ENCODE measurements around the gene PRPF19.

Gene PRPF19

DNA sequence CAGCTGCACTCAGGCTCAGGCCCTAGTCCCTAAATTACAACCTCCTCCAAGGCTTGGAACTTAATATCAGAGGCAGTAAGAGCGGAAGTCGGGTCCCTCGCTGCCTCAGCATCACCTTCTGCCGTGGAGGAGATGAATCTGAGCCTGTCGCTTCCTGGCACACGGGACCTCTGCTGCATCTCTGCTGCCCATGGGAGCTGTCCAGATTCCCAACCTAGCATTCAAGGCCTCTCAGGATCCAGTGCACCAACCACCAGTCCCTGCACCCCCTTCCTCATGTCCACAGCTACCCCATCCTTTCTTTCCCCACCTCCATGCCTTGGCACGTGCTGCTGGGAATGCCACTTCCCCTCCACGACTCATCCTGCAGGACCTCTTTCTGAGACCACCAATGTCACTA is 48.1 kb downstream of the PRPF19 start:
- Mint-ChIP-seq H3K36me3 (no peaks in the 10 kb centered on the region), H3K4me3 (no peak overlapping the region), H3K9me3 (no peaks in the 10 kb centered on the region), H3K4me1 (peaks cover 20% of the 10 kb centered on the region), H3K27ac (peak overlapping the region; percentile 62)
- DNase-seq (ENCODE audit: low spot score in 2 of 2) = no peak
- ATAC-seq = no peak

DNA sequence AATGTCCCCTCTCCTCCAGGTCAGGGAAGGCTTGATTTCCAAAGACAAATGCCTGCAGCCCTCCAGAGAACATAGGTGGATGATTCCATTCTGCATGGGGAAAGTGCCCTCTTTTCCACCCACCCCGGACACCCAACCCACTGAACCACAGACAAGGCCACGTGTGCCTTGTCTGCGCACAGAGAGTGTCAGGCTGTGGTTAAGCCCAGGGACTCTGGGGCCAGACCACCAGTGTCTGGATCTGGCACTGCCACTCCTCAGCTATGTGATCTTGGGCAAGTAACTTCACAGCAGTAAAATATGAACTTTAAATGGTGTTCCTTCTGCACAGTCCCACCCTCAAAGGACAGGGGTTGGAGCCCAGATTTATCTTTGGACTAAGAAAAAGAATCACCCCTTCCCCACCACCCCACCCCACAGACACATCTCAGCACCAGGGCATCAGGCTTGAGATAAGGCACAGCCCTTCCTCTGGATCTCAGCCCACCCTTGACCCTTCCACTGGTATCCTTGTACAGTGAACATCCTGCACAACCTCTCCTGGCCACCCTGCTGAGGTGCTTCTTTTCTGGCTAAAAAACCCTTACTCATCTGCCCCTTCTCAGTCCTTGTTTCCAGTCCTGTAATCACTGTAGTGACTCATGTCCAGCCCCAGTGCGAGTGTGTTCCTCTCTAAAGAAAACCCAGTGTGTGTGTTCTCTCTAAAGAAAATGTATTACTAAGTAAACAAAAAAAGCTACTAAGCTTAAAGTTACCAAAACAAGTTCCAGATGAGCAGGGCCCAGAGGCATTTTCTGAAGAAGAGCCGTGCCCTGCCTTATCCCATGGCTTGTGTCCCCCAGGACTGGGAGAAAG is 48.8 kb downstream of the PRPF19 start:
- H3K36me3 Mint-ChIP-seq = no peaks in the 10 kb centered on the region
- ATAC-seq (peak; percentile 72), DNase-seq (ENCODE audit: low spot score in 2 of 2) (no peak)
- H3K4me1 Mint-ChIP-seq = peaks cover 20% of the 10 kb centered on the region
- H3K27ac Mint-ChIP-seq = peak overlapping the region; percentile 62
- H3K4me3 Mint-ChIP-seq = no peak overlapping the region
- no peaks in the 10 kb centered on the region for H3K9me3 Mint-ChIP-seq

DNA sequence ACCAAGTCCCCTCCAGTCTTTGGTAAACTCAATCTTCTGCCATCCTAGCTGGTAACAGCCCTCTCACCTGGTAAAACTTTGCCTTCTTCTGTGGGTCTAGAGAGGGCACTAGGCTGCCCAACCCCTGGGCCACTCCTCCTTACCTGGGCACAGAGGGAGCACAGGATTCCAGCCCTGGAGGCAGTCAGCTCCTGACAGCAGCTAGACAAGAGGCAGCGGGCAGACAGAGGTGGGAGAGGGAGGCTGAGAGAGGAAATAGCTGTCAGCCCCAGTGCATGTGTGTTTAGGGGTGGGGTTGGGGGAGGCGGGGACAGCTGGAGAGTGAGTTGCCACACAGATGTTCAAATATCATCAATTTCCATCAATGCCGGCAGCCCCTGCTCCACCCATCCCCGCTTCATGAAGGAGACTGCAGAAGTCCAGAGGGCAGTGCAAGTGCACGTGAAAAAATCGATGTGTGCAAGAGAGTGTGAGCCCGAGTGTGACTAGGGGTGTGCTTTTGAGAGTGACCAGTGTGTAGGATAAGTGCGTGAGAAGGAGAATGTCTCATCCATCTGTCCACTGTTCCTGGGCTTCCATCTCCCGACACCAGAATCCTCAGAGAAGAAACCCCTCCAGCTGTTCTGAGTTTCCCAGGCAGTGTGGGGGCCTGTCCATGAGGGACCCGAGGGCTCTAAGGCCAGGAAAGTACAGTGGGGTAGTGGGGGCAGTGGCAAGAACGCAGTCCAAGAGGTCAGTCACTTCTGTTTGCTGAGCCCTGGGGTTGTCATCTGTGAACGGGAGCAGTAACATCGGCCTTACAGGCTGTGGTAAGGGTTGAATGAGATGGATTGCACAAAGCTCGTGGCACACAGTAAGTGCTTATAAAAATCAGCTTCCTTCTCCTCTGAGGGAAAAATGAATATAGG is 50.4 kb downstream of the PRPF19 start, which contains the start of gene PTGDR2:
Gene PTGDR2 (minus strand): TSS at position 225 of the 908 bp plus-strand sequence. CDS start 2,228 bp downstream, outside the sequence.
- DNase-seq (ENCODE audit: low spot score in 2 of 2) (no peak), ATAC-seq (no peak)
- Mint-ChIP-seq H3K9me3 (no peaks in the 10 kb centered on the region), H3K4me3 (no peak within 1 kb of the TSS), H3K27ac (no peak within 1 kb of the TSS), H3K36me3 (peaks cover 13% of the 10 kb centered on the region), H3K4me1 (peaks cover 20% of the 10 kb centered on the region)

DNA sequence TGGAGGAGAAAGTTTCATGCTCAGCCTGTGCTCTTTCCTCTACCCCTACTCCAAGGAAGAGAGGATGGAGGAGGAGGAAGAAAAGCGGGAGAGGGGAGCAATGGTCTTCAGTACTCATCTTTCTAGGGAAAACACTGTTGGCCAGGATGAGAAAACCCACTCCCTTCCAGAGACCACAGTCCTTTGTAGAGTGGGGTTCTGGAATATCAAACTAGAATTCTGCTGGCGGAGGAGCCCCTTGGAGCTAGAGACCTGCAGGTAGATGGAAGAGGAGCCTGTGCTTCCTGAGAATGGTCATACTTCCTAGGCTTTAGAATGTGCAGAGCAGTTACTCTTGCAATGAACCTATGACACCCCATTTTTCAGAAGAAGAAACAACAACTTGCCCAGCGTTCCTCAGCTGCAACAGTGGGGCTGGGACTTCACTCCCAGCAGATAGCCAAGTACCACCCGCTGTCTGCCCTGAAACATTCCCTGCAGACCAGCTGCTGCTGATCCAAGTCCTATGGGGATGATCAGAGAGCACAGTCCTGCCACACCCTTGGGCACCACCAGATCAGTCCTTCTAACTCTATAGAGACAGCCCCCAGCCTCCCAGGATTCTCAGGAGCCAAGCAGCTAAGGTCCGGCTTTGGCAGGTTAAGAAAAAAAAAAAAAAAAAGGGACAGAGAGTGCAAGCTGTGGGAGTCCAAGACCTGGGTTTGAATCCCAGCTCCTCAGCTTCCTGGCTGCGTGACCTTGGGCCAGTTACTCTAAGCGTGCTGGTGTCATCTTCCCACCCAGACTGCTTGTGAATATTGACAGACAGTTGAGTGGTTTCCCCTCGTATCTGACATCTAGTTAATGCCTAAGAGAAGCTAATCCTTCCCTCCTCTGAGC is 51.3 kb downstream of the PRPF19 start:
- Mint-ChIP-seq H3K36me3 (peaks cover 22% of the 10 kb centered on the region), H3K9me3 (no peaks in the 10 kb centered on the region), H3K27ac (no peak overlapping the region), H3K4me3 (no peak overlapping the region), H3K4me1 (peaks cover 20% of the 10 kb centered on the region)
- no peak for DNase-seq (ENCODE audit: low spot score in 2 of 2)
- ATAC-seq = no peak

DNA sequence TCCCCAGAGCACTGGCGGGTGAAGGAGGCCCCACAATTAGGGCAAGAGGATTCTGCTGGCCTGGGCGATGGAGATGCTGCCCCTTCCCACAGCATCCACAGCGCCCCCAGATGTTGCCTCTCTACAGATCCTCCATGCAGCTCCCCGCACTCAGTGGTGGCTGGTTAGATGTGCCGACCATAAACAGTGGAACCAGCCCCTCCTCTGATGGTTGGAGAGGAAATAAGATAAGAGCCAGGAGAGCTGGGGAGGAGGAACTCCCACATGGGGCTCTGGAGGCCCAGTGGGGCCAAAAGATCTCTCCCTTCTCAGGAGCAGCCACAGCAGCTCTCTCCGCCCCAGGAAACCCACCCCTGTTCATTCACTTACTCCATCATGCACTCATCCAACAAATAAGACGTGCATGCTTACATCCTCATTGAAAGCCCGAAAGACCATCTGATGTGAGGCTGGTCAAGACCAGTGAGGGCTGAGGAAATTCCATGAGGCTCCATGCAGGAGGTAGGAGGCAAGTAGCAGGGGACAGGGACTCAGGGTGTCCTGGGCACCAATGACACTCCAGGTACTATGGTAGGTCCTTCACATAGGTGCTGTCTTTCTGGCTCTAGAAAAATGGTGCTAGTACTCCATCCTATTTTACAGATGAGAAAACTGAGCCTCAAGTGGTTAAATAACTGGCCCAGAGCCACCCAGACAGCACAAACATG is 52.1 kb downstream of the PRPF19 start:
- peaks cover 19% of the 10 kb centered on the region for H3K4me1 Mint-ChIP-seq
- no peak overlapping the region for H3K4me3 Mint-ChIP-seq
- peaks cover 26% of the 10 kb centered on the region for H3K36me3 Mint-ChIP-seq
- DNase-seq (ENCODE audit: low spot score in 2 of 2) (no peak), ATAC-seq (no peak)
- no peak overlapping the region for H3K27ac Mint-ChIP-seq
- no peaks in the 10 kb centered on the region for H3K9me3 Mint-ChIP-seq

DNA sequence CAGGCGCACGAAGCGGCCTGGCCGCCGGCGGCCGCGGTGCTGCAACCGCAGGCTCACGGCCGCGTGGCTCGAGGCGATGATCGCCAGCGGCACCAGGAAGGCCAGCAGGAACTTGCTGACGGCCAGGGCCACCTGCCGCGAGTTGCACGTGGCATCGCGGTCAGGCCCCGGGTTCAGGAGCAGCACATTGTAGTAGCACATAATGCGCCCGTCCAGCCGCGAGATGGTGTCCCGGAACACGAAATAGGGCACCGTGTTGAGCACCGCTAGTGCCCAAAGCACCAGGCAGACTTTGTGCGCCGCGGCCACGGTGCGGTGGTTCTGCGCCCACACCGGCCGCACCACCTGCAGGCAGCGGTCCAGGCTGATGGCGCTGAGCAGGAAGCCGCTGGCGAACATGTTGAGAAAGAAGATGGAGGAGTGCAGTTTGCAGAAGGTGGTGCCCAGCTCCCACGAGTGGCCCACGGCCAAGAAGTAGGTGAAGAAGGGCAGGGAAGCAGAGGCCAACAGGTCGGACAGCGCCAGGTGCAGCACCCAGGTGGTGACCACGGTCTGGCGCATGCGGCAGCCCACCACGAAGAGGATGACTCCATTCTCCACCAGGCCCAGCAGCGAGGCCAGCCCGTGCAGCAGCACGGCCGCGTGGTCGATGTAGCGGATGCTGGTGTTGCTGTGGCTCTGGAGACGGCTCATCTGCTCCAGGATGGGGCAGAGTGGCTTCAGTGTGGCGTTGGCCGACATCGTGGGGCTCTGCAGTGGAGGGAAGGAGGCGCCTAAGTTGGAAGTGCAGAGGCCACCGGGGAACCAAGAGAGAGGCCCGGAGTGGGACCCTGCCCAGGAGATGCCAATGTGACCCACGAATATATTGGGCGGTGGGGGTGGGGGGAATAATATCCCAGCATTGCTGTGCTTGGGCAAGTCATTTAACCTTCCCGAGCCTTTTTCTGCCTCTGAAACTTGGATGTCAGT is 53.1 kb downstream of the PRPF19 start:
- Mint-ChIP-seq H3K4me3 (no peak overlapping the region), H3K36me3 (peaks cover 37% of the 10 kb centered on the region), H3K27ac (no peak overlapping the region), H3K4me1 (peaks cover 14% of the 10 kb centered on the region), H3K9me3 (no peaks in the 10 kb centered on the region)
- DNase-seq (ENCODE audit: low spot score in 2 of 2) = no peak
- ATAC-seq = no peak

DNA sequence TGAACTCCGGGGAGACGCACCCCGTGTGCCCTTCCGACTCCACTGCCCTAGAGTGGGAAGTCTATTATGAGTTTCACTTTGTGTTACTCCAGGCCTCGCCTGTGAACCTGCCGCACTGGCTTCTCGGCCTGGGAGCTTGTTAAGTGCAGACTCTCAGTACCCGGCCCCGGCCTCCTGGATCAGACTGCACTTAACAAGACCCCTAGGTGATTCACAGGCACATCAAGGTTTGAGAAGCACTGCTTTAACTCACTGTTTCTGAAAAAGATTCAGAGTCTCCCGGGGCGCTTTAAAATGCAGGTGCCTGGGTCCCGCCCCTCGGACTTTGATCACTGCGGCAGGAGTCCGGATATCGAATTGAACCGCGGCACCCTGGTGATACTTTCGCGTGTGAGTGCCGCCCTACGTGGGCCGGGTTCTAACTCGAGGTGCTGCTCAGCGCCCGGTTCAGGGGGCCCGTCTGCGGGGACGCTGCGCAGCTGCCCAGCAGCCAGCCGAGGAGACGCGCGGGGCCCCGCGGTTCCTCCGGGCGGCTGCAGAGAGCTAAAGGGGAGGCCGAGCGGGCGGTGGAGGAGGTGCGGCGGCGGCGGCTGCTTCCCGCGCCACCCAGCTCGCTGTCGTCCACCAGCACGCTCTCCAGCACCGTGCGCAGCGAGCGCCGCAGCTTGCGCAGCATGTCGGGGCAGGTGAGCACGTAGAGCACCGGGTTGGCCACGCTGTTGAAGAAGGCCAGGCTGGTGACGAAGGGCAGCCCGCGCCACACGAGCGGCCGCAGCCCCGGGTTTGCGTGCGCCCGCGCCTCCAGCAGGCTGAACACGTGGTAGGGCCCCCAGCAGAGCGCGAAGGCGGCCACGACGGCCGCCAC is 54.0 kb downstream of the PRPF19 start:
- Mint-ChIP-seq H3K27ac (no peak overlapping the region), H3K4me3 (no peak overlapping the region)

DNA sequence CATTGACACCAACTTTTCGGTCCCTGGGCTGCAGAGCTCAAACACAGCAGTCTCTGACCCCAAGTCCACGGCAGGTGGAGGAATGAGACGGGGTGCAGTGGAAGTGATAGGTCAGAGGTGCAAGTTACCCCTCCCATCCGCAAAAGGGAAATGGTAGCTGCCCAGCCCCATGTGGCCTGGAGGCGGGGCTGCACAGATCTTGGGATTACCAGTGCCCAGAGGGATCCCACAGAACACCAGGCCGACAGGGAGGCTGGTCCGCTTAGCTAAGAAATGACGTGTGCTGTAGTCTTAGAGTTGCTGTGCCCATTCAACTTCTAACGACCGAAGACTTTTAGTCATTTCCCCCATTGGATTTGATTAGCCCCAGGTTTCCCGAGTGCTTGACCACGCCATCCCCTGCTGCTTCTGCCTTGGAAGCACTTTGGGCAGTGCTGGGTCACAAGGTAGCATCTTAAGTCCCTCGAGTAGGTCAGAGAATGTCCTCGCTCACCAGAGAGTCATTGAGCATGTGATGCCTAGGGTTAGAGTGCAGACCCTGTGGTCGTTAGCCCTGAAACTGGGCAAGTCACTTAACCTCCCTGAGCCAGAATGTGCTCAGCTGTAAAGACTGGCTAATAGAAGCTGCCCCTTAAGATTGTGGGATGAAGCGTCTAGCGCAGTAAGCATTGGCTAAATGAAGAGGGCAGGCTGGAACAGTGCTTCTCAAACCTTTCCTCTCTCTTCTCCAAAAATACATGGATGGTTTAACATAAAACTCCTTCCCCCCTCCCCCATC is 54.9 kb downstream of the PRPF19 start:
- Mint-ChIP-seq H3K36me3 (peaks cover 54% of the 10 kb centered on the region), H3K27ac (no peak overlapping the region)
- no peak for ATAC-seq

More for the DNA sequence above, 54.0 kb downstream of the PRPF19 start:
- Mint-ChIP-seq H3K9me3 (no peaks in the 10 kb centered on the region), H3K4me1 (peaks cover 5% of the 10 kb centered on the region), H3K36me3 (peaks cover 46% of the 10 kb centered on the region)
- DNase-seq (ENCODE audit: low spot score in 2 of 2) (no peak), ATAC-seq (no peak)

DNA sequence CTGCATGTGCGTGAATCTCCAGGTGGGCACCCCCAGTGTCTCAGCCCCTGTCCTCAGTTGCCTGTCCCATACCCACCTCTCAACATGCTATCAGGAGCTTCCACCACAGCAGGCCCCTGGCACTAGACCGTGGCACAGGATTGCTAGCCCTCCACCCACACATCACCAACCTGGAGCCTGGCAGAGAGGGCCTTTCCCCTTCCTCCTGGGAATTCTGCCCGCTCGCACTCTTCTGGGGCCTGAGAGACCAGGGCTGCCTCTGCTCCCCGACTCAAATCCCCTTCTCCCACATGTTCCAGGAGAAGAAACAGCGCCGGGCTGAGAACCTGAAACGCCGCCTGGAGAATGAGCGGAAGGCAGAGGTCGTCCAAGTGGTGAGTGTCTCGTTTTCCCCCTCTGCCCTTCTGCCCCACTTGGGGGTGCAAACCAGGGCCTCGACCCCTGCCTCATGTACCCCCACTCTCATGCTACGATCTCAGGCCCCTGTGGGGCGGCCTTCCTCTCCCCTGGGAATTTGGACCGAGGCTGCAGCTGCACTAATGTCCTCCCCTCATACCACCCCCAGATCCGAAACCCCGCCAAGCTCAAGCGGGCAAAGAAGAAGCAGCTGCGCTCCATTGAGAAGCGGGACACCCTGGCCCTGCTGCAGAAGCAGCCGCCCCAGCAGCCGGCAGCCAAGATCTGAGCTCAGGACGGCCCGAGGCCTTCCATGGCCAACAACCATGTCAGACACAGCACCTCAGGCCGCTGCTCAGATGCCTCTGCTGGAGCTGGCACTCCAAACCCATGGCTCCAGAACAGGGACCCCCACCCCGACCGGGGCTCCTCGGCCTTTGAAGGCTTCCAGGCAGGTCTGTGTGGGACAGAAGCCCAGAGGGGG is 56.5 kb downstream of the PRPF19 start:
- no peak overlapping the region for H3K27ac Mint-ChIP-seq
- H3K36me3 Mint-ChIP-seq = peaks cover 69% of the 10 kb centered on the region
- DNase-seq (ENCODE audit: low spot score in 2 of 2) = no peak
- peaks cover 18% of the 10 kb centered on the region for H3K4me1 Mint-ChIP-seq
- H3K9me3 Mint-ChIP-seq = no peaks in the 10 kb centered on the region
- no peak for ATAC-seq
- H3K4me3 Mint-ChIP-seq = no peak overlapping the region

More for the DNA sequence above, 54.9 kb downstream of the PRPF19 start:
- no peak for DNase-seq (ENCODE audit: low spot score in 2 of 2)
- H3K9me3 Mint-ChIP-seq = no peaks in the 10 kb centered on the region
- H3K4me1 Mint-ChIP-seq = peaks cover 5% of the 10 kb centered on the region
- H3K4me3 Mint-ChIP-seq = no peak overlapping the region

DNA sequence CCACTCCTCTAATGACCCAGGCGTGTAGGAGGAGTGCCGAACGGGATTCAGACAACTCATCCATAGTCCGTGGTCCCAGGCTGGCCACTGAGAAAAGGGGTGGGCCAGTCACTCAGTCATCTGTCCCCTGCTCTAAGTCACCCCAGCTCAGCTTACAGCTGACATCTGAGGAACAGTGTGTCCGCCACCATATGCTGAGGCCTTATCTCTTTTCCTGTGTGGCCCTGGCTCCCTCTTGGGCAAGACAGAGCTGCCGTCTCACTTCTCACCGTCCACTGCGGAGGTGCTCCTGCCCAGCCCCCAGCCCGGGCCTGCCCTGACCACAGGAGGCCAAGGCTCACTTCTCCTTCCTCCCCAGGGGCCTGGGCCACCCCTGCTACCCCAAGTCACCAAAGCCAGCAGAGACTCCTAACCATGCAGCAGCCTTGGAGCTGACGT is 57.7 kb downstream of the PRPF19 start:
- ATAC-seq (no peak), DNase-seq (ENCODE audit: low spot score in 2 of 2) (no peak)
- Mint-ChIP-seq H3K9me3 (no peaks in the 10 kb centered on the region), H3K4me3 (no peak overlapping the region), H3K36me3 (peaks cover 77% of the 10 kb centered on the region), H3K4me1 (peaks cover 29% of the 10 kb centered on the region), H3K27ac (peak overlapping the region; percentile 45)

DNA sequence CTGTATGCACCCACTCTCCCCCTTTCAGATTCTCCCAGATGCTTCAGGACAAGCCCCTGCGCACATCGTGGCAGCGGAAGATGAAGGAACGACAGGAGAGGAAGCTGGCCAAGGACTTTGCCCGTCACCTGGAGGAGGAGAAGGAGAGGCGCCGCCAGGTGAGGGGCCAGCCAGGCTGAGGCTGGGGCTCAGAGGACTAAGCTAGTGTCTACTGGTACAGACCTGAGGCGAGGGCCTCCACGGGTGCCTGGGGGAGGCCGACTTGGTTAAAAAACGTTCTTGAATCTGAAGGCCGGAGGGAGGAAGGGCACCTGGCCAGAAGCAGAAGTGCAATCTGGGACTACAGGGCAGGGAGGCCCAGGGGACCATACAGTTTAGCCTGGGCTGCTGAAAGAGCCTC is 58.5 kb downstream of the PRPF19 start:
- Mint-ChIP-seq H3K4me3 (no peak overlapping the region), H3K27ac (no peak overlapping the region), H3K4me1 (peaks cover 38% of the 10 kb centered on the region), H3K9me3 (no peaks in the 10 kb centered on the region), H3K36me3 (peaks cover 81% of the 10 kb centered on the region)
- no peak for ATAC-seq
- no peak for DNase-seq (ENCODE audit: low spot score in 2 of 2)

All from stimulated activated effector memory CD8-positive, alpha-beta T cell treated with anti-CD3 and anti-CD28 coated beads, Interleukin-12 subunit alpha, Interleukin-12 subunit beta, amount 100 ng/mL, for 72 hours (primary cell).